Measurements from ENCODE around the gene PLA2G2C. TPM values are rescaled to one million over a fixed set of nuclear protein-coding genes. Genes with fewer than 3 reads are reported as not detected.
"Not testable (repeated sequence)": the region's sequence is repeated elsewhere in the genome, so short reads cannot be mapped to it uniquely, and the experiment has no call there.

The PLA2G2C gene, protein sequence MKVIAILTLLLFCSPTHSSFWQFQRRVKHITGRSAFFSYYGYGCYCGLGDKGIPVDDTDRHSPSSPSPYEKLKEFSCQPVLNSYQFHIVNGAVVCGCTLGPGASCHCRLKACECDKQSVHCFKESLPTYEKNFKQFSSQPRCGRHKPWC
- total RNA-seq = not detected

DNA sequence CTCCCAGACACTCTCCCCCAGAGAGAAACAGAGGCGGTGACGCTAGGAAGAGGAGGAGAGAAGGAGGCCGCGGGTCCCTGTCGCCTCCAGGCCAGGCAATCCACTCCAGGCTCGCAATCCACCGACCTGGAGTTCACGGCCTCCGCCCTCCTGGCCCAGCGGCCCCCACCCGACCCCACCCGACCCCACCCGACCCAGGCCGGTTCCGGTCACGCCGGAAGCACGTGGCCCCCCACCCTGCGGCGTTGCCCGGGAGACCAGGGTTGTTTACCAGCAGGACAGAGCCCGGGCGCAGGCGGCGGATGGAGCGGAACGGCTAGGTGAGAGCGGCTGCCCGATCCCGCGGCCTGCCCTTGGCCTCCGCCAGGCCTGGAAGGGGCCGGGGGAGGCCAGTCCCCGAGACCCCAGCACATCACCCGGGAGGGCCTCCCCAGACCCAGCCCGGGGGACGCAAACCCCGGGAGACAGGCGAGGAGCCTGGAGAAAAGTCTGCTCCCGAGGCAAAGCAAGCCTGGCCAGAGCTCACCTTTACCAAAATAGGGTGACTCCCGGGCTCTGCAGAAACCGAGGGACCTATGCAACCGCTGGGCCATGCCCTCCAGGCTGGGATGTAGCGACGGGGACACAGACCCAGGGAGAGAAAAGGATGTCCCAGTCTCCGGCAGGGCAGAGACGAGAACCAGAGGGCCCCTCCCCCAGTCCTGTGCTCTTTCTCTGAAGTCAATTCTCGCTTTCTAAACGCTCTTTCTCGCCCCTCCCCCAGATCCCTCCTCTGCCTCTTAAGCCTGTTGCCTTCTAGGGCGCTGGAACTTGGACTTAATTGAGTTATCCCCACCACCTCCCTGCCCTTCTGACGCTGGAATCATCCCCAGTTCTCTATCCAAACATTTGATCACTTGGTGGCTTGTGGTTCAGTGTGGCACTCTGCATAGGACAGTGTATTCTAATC is at the start of gene PLA2G2C, which contains the start of gene UBXN10:
Gene PLA2G2C, minus strand, starts transcription at position 685 of the 949 bp plus-strand sequence. CDS start 9,155 bp downstream, outside the sequence.
Gene UBXN10, plus strand, starts transcription at position 263 of the 949 bp plus-strand sequence. CDS start 4,466 bp downstream, outside the sequence.
- TF ChIP-seq, protein P1, sequence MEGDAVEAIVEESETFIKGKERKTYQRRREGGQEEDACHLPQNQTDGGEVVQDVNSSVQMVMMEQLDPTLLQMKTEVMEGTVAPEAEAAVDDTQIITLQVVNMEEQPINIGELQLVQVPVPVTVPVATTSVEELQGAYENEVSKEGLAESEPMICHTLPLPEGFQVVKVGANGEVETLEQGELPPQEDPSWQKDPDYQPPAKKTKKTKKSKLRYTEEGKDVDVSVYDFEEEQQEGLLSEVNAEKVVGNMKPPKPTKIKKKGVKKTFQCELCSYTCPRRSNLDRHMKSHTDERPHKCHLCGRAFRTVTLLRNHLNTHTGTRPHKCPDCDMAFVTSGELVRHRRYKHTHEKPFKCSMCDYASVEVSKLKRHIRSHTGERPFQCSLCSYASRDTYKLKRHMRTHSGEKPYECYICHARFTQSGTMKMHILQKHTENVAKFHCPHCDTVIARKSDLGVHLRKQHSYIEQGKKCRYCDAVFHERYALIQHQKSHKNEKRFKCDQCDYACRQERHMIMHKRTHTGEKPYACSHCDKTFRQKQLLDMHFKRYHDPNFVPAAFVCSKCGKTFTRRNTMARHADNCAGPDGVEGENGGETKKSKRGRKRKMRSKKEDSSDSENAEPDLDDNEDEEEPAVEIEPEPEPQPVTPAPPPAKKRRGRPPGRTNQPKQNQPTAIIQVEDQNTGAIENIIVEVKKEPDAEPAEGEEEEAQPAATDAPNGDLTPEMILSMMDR (IDR thresholded peaks at IDR 0.05) = no peak
- TF ChIP-seq POLR2A (IDR thresholded peaks at IDR 0.05) = no peak
- Histone ChIP-seq H3K27me3 (no peaks in the 10 kb centered on the region), H3K4me1 (no peaks in the 10 kb centered on the region), H3K36me3 (no peaks in the 10 kb centered on the region), H3K9me3 (no peaks in the 10 kb centered on the region), H3K27ac (peak within 1 kb of the TSS; percentile 17 to 54), H3K4me3 (peak within 1 kb of the TSS; percentile 16 to 34)
- peak; percentile 38 to 44 for DNase-seq
- intact Hi-C loops (cut with DNase I; ENCODE audit: low total_unique reads) = no loop called here

DNA sequence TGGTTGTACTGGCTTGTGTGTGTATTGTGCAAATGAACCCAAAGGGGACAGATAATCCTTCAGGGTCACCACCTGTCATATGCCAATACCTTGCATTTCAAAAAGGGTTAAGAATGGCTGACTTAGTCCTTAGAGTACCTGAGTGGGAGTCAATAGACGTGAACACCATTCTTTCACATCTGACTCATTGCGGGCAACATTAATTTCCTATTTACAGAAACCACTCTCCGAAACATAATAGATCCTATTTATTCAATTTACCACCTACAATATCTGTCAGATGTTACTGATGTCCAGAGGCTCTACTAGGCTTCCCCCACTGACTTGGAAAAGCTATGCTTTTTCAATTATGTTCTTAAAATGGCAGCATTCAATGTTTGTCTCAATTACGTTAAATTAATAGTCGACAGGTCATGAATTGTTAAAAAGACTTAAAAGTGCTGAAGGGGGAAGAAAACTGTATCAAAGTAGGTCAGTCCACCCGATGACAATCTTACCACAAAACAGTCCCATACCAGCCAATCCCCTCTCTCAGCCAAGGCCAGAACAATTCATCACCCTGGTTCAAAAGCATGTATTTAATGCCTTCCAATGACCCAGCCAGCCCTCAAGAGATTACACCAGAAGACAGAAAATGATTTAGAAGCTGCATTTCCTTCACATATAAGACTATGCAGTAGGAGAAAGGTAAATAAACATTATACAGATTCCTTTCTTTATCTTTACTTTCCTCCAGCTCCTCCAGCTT is 48.6 kb upstream of the PLA2G2C start:
- Histone ChIP-seq H3K4me1 (no peaks in the 10 kb centered on the region), H3K27me3 (peaks cover 0 to 7% of the 10 kb centered on the region in 2 donors)
- intact Hi-C loops (cut with DNase I; ENCODE audit: low total_unique reads) = no loop called here

DNA sequence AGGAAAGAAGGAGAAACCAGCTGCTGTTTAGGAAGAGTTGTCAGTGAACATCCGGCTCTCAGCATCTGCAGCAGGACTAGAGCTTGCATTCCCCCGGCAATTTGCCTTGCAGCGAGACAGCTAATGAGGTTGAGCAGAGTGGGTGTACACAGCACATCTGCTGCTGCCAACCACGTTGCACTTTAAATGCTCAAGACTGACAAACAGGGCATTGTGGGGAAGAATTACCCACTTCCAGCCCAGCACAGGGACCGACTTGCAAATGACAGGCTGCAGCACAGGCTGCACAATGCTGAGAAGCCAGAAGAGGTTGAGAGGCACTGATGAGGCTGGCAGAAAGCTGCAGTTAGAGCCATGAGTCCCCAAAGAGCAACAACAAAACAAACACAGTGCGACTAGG is 47.5 kb upstream of the PLA2G2C start:
- Histone ChIP-seq H3K4me1 (no peaks in the 10 kb centered on the region), H3K36me3 (no peaks in the 10 kb centered on the region), H3K27me3 (peaks cover 0 to 7% of the 10 kb centered on the region in 2 donors), H3K4me3 (no peak overlapping the region), H3K9me3 (no peaks in the 10 kb centered on the region), H3K27ac (no peak overlapping the region)
- intact Hi-C loops (cut with DNase I; ENCODE audit: low total_unique reads) = no loop called here
- DNase-seq = no peak
- TF ChIP-seq, protein P1 (IDR thresholded peaks at IDR 0.05) = no peak
- no peak for TF ChIP-seq POLR2A (IDR thresholded peaks at IDR 0.05)

More for the DNA sequence above, 48.6 kb upstream of the PLA2G2C start:
- no peaks in the 10 kb centered on the region for H3K36me3 ChIP-seq
- no peak for TF ChIP-seq POLR2A (IDR thresholded peaks at IDR 0.05)
- H3K4me3 ChIP-seq = no peak overlapping the region
- no peaks in the 10 kb centered on the region for H3K9me3 ChIP-seq
- no peak overlapping the region for H3K27ac ChIP-seq
- no peak for DNase-seq

DNA sequence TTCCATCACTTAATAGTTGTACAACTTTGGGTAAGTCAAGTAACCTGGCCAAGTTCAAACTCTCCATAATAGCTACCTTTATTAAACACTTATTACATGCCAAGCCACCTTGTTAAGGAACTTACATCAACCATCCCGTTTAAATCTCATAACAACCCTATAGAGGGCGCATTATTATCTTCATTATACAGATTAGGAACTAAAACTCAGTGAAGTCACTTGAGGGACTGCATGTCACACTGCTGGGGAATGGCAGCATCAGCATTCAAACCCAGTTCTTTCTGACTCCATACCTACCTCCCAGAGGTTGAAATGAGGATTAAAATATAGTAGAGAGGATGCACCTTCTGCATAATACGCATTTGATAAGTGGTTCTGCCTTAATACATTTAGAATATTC is 47.1 kb upstream of the PLA2G2C start:
- H3K4me3 ChIP-seq = no peak overlapping the region
- H3K4me1 ChIP-seq = no peaks in the 10 kb centered on the region
- intact Hi-C loops (cut with DNase I; ENCODE audit: low total_unique reads) = no loop called here
- no peaks in the 10 kb centered on the region for H3K36me3 ChIP-seq
- DNase-seq = no peak
- H3K27me3 ChIP-seq = peaks cover 0 to 7% of the 10 kb centered on the region in 2 donors
- H3K27ac ChIP-seq = no peak overlapping the region
- H3K9me3 ChIP-seq = no peaks in the 10 kb centered on the region
- TF ChIP-seq, protein P1 (IDR thresholded peaks at IDR 0.05) = no peak

DNA sequence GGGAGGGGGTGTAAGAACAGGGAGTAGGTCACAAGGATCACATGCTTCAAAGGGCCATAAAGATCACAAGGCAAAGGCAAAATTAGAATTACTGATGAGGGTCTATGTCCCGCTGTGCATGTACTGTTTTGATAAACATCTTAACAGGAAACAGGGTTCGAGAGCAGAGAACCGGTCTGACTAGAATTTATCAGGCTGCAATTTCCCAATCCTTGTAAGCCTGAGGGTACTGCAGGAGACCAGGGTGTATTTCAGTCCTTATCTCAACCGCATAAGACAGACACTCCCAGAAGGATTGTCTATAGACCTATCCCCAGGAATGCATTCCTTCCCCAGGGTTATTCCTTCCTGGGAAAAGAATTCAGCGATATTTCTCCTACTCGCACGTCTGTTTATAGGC is 46.2 kb upstream of the PLA2G2C start:
- H3K36me3 ChIP-seq; H3K4me3 ChIP-seq; H3K9me3 ChIP-seq; H3K27me3 ChIP-seq; intact Hi-C loops (cut with DNase I; ENCODE audit: low total_unique reads); H3K4me1 ChIP-seq; DNase-seq; H3K27ac ChIP-seq: not testable (repeated sequence)
